ENCODE measurements around the gene ABLIM3.

DNA sequence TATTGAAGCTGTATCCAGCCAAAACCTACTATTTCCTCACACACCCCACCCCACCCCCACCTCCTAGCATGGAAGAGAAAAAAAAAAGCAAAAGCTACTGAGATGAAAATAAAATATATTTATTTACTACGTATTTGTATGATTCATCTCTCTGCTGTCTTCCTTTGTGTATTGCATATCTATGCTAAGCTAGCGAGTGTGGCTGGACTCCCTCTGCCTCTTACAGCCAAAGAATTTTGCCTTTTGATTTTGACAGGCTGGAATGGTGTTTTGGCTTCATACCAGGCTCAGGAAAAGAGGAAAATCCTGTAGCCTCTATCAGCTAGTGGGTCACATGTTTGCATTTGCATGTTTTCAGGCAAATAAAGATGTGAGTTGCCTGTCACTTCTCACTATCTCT is 2.2 kb downstream of the ABLIM3 start:
- TF ChIP-seq RFX5 (IDR thresholded peaks at IDR 0.05; ENCODE audit: low read depth, low read length), result no peak
- no peak for TF ChIP-seq GABPB1 (CRISPR knock-in tag; IDR thresholded peaks at IDR 0.05)
